Measurements from ENCODE around the gene CENPE. TPM values are rescaled to one million over a fixed set of nuclear protein-coding genes. Genes with fewer than 3 reads are reported as not detected.
"Not testable (repeated sequence)": the region's sequence is repeated elsewhere in the genome, so short reads cannot be mapped to it uniquely, and the experiment has no call there.

The CENPE gene
- total and polyA plus RNA-seq, 4 donors = 0.25 to 20.9 (median 0.72) TPM

DNA sequence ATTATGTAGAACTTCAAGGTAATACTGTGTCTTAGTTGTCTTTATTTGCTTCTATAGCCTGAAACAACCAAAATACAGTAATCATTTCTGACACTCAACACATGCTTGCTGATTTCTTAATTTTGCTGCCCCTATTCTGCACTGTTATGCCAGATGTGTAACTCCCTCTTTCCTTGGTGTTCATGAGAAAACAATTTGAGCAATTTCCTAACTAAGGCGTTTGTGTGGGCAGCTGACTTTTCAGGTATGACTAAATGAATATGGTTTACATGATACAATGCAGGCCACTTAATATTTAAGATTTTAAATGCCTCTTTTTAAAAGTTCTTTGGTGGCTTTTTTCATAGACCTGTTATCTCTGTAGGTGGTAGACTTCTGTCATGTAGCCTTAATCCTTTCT, 46.1 kb upstream of the CENPE start:
- H3K4me1 ChIP-seq (ENCODE audit: control insufficient read depth in 4 of 4, insufficient read depth in 4 of 4, low read length in 3 of 4) = no peaks in the 10 kb centered on the region
- H3K9ac ChIP-seq (ENCODE audit: low read depth in 1 of 2, low read length in 2 of 2) = no peak overlapping the region
- H3K27me3 ChIP-seq (ENCODE audit: control insufficient read depth in 4 of 4, insufficient read depth in 4 of 4, low read length in 3 of 4) = no peaks in the 10 kb centered on the region
- H3K27ac ChIP-seq (ENCODE audit: low read depth in 1 of 2, low read length in 2 of 2) = no peak overlapping the region
- H3K36me3 ChIP-seq (ENCODE audit: control insufficient read depth in 4 of 4, insufficient read depth in 3 of 4, low read depth in 1 of 4, low read length in 3 of 4) = no peaks in the 10 kb centered on the region
- WGBS = 56% methylated on average over 1 of the region's 1 CpG
- no peak for DNase-seq (ENCODE audit: low spot score)
- H3K4me3 ChIP-seq (ENCODE audit: low read depth in 1 of 3, low read length in 3 of 3) = no peak overlapping the region
- H3K9me3 ChIP-seq (ENCODE audit: control insufficient read depth in 4 of 4, low read length in 3 of 4) = peaks cover 0 to 4% (median 0%) of the 10 kb centered on the region in 4 donors
- TF ChIP-seq TAF1 (conservative IDR thresholded peaks at IDR 0.05) = no peak
- no peak for TF ChIP-seq NR2F2 (IDR thresholded peaks at IDR 0.05)
- TF ChIP-seq GABPA (IDR thresholded peaks at IDR 0.05 in 1 of 2, conservative IDR thresholded peaks at IDR 0.05 in 1 of 2) = no peak
- no peak for TF ChIP-seq EGR1 (IDR thresholded peaks at IDR 0.05; ENCODE audit: low read depth in 2 of 2)
- no peak for TF ChIP-seq CTCF (IDR thresholded peaks at IDR 0.05; ENCODE audit: low read depth, low read length, missing input control)
- TF ChIP-seq RXRA (IDR thresholded peaks at IDR 0.05) = no peak
- no peak for TF ChIP-seq ZBTB33 (IDR thresholded peaks at IDR 0.05)
- TF ChIP-seq FOXA2 (IDR thresholded peaks at IDR 0.05) = no peak
- TF ChIP-seq REST (IDR thresholded peaks at IDR 0.05) = no peak
- TF ChIP-seq RAD21 (IDR thresholded peaks at IDR 0.05) = no peak
- TF ChIP-seq HNF4A (conservative IDR thresholded peaks at IDR 0.05) = no peak
- TF ChIP-seq HNF4G (IDR thresholded peaks at IDR 0.05) = no peak
- TF ChIP-seq FOXA1 (IDR thresholded peaks at IDR 0.05) = no peak
- no peak for TF ChIP-seq YY1 (IDR thresholded peaks at IDR 0.05)
- TF ChIP-seq, protein P1, sequence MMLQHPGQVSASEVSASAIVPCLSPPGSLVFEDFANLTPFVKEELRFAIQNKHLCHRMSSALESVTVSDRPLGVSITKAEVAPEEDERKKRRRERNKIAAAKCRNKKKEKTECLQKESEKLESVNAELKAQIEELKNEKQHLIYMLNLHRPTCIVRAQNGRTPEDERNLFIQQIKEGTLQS (IDR thresholded peaks at IDR 0.05) = no peak
- no peak for TF ChIP-seq MAX (IDR thresholded peaks at IDR 0.05)
- no peak for TF ChIP-seq SP1 (IDR thresholded peaks at IDR 0.05)
- no peak for TF ChIP-seq JUND (IDR thresholded peaks at IDR 0.05)

DNA sequence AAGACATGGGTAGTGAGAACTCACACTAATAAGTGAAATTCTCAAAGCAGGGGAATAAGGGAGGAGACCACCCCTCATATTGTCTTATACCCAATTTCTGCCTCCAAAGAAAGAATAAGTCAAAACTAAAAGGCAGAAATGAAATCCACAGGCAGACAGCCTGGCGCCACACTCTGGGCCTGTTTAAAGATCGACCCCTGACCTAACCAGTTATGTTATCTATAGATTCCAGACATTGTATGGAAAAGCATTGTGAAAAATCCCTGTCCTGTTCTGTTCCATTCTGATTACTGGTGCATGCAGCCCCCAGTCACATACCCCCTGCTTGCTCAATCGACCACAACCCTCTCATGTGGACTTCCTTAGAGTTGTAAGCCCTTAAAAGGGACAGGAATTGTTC, 32.8 kb upstream of the CENPE start:
- H3K9me3 ChIP-seq (ENCODE audit: control insufficient read depth in 4 of 4, low read length in 3 of 4); H3K27me3 ChIP-seq (ENCODE audit: control insufficient read depth in 4 of 4, insufficient read depth in 4 of 4, low read length in 3 of 4); H3K4me3 ChIP-seq (ENCODE audit: low read depth in 1 of 3, low read length in 3 of 3); H3K4me1 ChIP-seq (ENCODE audit: control insufficient read depth in 4 of 4, insufficient read depth in 4 of 4, low read length in 3 of 4); H3K9ac ChIP-seq (ENCODE audit: low read depth in 1 of 2, low read length in 2 of 2); H3K27ac ChIP-seq (ENCODE audit: low read depth in 1 of 2, low read length in 2 of 2); H3K36me3 ChIP-seq (ENCODE audit: control insufficient read depth in 4 of 4, insufficient read depth in 3 of 4, low read depth in 1 of 4, low read length in 3 of 4); DNase-seq (ENCODE audit: low spot score): not testable (repeated sequence)
- 78% methylated on average over 3 of the region's 3 CpGs for WGBS

DNA sequence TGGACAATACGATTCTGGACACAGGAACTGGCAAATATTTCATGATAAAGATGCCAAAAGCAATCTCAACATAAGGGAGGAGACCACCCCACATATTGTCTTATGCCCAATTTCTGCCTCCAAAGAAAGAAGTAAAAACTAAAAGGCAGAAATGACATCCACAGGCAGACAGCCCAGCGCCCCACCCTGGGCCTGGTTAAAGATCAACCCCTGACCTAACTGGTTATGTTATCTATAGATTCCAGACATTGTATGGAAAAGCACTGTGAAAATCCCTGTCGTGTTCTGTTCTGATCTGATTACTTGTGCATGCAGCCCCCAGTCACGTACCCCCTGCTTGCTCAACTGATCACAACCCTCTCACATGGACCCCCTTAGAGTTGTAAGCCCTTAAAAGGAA, 25.4 kb upstream of the CENPE start:
- not testable (repeated sequence) for H3K9ac ChIP-seq (ENCODE audit: low read depth in 1 of 2, low read length in 2 of 2); DNase-seq (ENCODE audit: low spot score); H3K27me3 ChIP-seq (ENCODE audit: control insufficient read depth in 4 of 4, insufficient read depth in 4 of 4, low read length in 3 of 4); H3K27ac ChIP-seq (ENCODE audit: low read depth in 1 of 2, low read length in 2 of 2); H3K4me3 ChIP-seq (ENCODE audit: low read depth in 1 of 3, low read length in 3 of 3); H3K4me1 ChIP-seq (ENCODE audit: control insufficient read depth in 4 of 4, insufficient read depth in 4 of 4, low read length in 3 of 4); H3K9me3 ChIP-seq (ENCODE audit: control insufficient read depth in 4 of 4, low read length in 3 of 4); H3K36me3 ChIP-seq (ENCODE audit: control insufficient read depth in 4 of 4, insufficient read depth in 3 of 4, low read depth in 1 of 4, low read length in 3 of 4)
- 59% methylated on average over 4 of the region's 4 CpGs for WGBS

Measured in liver (tissue), 9 donors.